Breast epithelium (tissue), 4 donors: ENCODE data around the gene SELPLG. TPM values are rescaled to one million over a fixed set of nuclear protein-coding genes. Genes with fewer than 3 reads are reported as not detected.

ENCODE experiments used
- DNase-seq, 2 donors: peaks; one replicate each; pipeline ENCODE4 v3.0.0-alpha.2; 2019; ENCODE audit warnings: low spot score in 2 of 2
- H3K27ac ChIP-seq, 2 donors: fragments of 200-600 bp; sonication (generic) in 1 of 2; one replicate each; pipeline ENCODE4 v1.5.1; 2016 to 2019; ENCODE audit warnings: mild to moderate bottlenecking in 1 of 2
- H3K27me3 ChIP-seq, 2 donors: fragments of 200-600 bp; sonication (generic) in 1 of 2; one replicate each; pipeline versions ENCODE4 v1.5.1 to v1.6.0; 2017 to 2019; ENCODE audit warnings: control low read depth in 1 of 2, mild to moderate bottlenecking in 1 of 2
- H3K36me3 ChIP-seq: fragments of 200-600 bp; one replicate; pipeline ENCODE4 v1.5.1; 2019
- H3K4me1 ChIP-seq, 2 donors: fragments of 200-600 bp; sonication (generic); one replicate each; pipeline ENCODE4 v1.5.1; 2016 to 2019; ENCODE audit warnings: control low read depth in 1 of 2
- H3K4me3 ChIP-seq, 3 donors: fragments of 200-600 bp; sonication (generic); 1 replicate in 2 of 3; 2 replicates in 1 of 3; pipeline ENCODE4 v1.5.1; 2016 to 2019; ENCODE audit warnings: mild to moderate bottlenecking in 3 of 3, moderate library complexity in 2 of 3
- H3K9me3 ChIP-seq, 2 donors: fragments of 200-600 bp; sonication (generic) in 1 of 2; one replicate each; pipeline ENCODE4 v1.5.1; 2016 to 2019; ENCODE audit warnings: control low read depth in 1 of 2
- CTCF ChIP-seq, 3 donors: fragments of 450-650 bp; IDR thresholded peaks; one replicate each; pipeline ENCODE4 v1.5.1; 2016 to 2017; ENCODE audit warnings: antibody characterized with exemption in 3 of 3, mild to moderate bottlenecking in 3 of 3, moderate library complexity in 3 of 3
- POLR2A ChIP-seq: fragments of 450-650 bp; IDR thresholded peaks from one replicate; pipeline ENCODE4 v1.6.1; 2016; ENCODE audit warnings: antibody characterized with exemption, mild to moderate bottlenecking, moderate library complexity
- POLR2AphosphoS5 ChIP-seq, 3 donors: sonication (generic); formaldehyde crosslinking; IDR thresholded peaks; one replicate each; pipeline ENCODE4 v1.6.1; 2017; ENCODE audit warnings: antibody characterized with exemption in 3 of 3
- intact Hi-C: fragments of 100-400 bp; cut with DNase I; formaldehyde crosslinking; loops from one replicate; pipeline ENCODE4 v1.15.1; 2023; ENCODE audit warnings: low total_unique reads
- total RNA-seq, 3 donors: library from RNA; depleted of rRNA; stranded (reverse); fragments of >200 nt; gene quantifications; one replicate each; pipeline ENCODE4 v1.1.0, GENCODE V29; 2016

SELPLG gene
- total RNA-seq, 3 donors from 2014 or later, result 5.2 to 16.6 (median 6.7) TPM

- Histone ChIP-seq H3K27ac (no peak overlapping the region), H3K36me3 (no peaks in the 10 kb centered on the region), H3K9me3 (no peaks in the 10 kb centered on the region), H3K27me3 (no peaks in the 10 kb centered on the region), H3K4me1 (no peaks in the 10 kb centered on the region), H3K4me3 (no peak overlapping the region)
- DNase-seq, result no peak
- intact Hi-C loops, result no loop called here
- TF ChIP-seq POLR2AphosphoS5 (IDR thresholded peaks at IDR 0.05), result no peak
- TF ChIP-seq POLR2A, result no peak
- no peak for TF ChIP-seq CTCF (IDR thresholded peaks at IDR 0.05)
Measured at GRCh38 chr12:108586306-108586705, 47.4 kb downstream of the SELPLG start.

- no peaks in the 10 kb centered on the region for H3K4me1 ChIP-seq
- DNase-seq, result no peak
- no peak for TF ChIP-seq CTCF (IDR thresholded peaks at IDR 0.05)
- TF ChIP-seq POLR2A, result no peak
- TF ChIP-seq POLR2AphosphoS5 (IDR thresholded peaks at IDR 0.05), result no peak
- intact Hi-C loops, result no loop called here
- no peaks in the 10 kb centered on the region for H3K36me3 ChIP-seq
- no peak overlapping the region for H3K27ac ChIP-seq
- H3K4me3 ChIP-seq, result no peak overlapping the region
- H3K27me3 ChIP-seq, result no peaks in the 10 kb centered on the region
- no peaks in the 10 kb centered on the region for H3K9me3 ChIP-seq
Measured at GRCh38 chr12:108585864-108586263, 47.8 kb downstream of the SELPLG start.

GRCh38 chr12:108584456-108585065 lies 49.1 kb downstream of the SELPLG start:
- intact Hi-C loops, result no loop called here
- Histone ChIP-seq H3K4me3 (no peak overlapping the region), H3K27ac (no peak overlapping the region), H3K36me3 (no peaks in the 10 kb centered on the region), H3K4me1 (no peaks in the 10 kb centered on the region), H3K9me3 (no peaks in the 10 kb centered on the region), H3K27me3 (no peaks in the 10 kb centered on the region)
- DNase-seq, result no peak
- TF ChIP-seq CTCF (IDR thresholded peaks at IDR 0.05) (no peak), POLR2AphosphoS5 (IDR thresholded peaks at IDR 0.05) (no peak), POLR2A (no peak)

GRCh38 chr12:108583991-108584390 lies 49.7 kb downstream of the SELPLG start:
- Histone ChIP-seq H3K36me3 (no peaks in the 10 kb centered on the region), H3K4me1 (no peaks in the 10 kb centered on the region), H3K27me3 (no peaks in the 10 kb centered on the region), H3K27ac (peak overlapping the region; percentile 33 to 61), H3K4me3 (no peak overlapping the region), H3K9me3 (no peaks in the 10 kb centered on the region)
- intact Hi-C loops, result no loop called here
- TF ChIP-seq CTCF (IDR thresholded peaks at IDR 0.05), result no peak
- TF ChIP-seq POLR2AphosphoS5 (IDR thresholded peaks at IDR 0.05), result no peak
- TF ChIP-seq POLR2A, result no peak
- DNase-seq, result no peak

- Histone ChIP-seq H3K27me3 (no peaks in the 10 kb centered on the region), H3K4me3 (no peak overlapping the region), H3K4me1 (no peaks in the 10 kb centered on the region), H3K36me3 (no peaks in the 10 kb centered on the region), H3K27ac (peak overlapping the region in 1 of 2 donors; percentile 61), H3K9me3 (no peaks in the 10 kb centered on the region)
- TF ChIP-seq POLR2AphosphoS5 (IDR thresholded peaks at IDR 0.05) (no peak), POLR2A (no peak), CTCF (IDR thresholded peaks at IDR 0.05) (no peak)
- intact Hi-C loops, result no loop called here
- DNase-seq, result no peak
Measured at GRCh38 chr12:108582978-108583770, 50.5 kb downstream of the SELPLG start.
